Right ventricle myocardium superior (tissue), 1 donor: Measurements from ENCODE around the gene MRPS22. TPM values are rescaled to one million over a fixed set of nuclear protein-coding genes. Genes with fewer than 3 reads are reported as not detected.

ENCODE experiments used
- ATAC-seq: fragments of 200-7000 bp; cut with Tn5 transposase; one replicate; pipeline ENCODE4 v1.9.1; 2020; ENCODE audit warnings: mild to moderate bottlenecking; ENCODE audit not compliant: poor library complexity
- DNase-seq: peaks from one replicate; pipeline ENCODE4 v3.0.0-alpha.2; 2020
- intact Hi-C: fragments of 100-400 bp; cut with DNase I; formaldehyde crosslinking; loops from one replicate; pipeline ENCODE4 v1.11.2; 2022
- long read RNA-seq: library from polyadenylated mRNA; unstranded; transcript quantifications from one replicate; pipeline ENCODE4 v2.0.0, GENCODE V29; 2021
- total RNA-seq: library from RNA; stranded (reverse); fragmentation: NEBNext Ultra II Directional; extraction: Animal tissue kit (Norgen Biotek cat#: 25700); gene quantifications from one replicate; pipeline ENCODE4 v1.2.1, GENCODE V29; 2021
- donor health status: DM: no; HTN: yes; CAD: no; lungs with severe emphysema.

The MRPS22 gene
- 79.3 TPM for total RNA-seq
- long read RNA-seq, transcript MRPS22-202 (8 exons, 1,099 nt) = minor isoform, 15 of 123 reads
- long read RNA-seq, transcript MRPS22-201 (8 exons, 1,120 nt) = major isoform, 99 of 123 reads
- long read RNA-seq, partial matches to known transcripts = 2 of 123 reads
- long read RNA-seq, other reads (novel, unspliced or antisense) = 5 of 123 reads

DNA sequence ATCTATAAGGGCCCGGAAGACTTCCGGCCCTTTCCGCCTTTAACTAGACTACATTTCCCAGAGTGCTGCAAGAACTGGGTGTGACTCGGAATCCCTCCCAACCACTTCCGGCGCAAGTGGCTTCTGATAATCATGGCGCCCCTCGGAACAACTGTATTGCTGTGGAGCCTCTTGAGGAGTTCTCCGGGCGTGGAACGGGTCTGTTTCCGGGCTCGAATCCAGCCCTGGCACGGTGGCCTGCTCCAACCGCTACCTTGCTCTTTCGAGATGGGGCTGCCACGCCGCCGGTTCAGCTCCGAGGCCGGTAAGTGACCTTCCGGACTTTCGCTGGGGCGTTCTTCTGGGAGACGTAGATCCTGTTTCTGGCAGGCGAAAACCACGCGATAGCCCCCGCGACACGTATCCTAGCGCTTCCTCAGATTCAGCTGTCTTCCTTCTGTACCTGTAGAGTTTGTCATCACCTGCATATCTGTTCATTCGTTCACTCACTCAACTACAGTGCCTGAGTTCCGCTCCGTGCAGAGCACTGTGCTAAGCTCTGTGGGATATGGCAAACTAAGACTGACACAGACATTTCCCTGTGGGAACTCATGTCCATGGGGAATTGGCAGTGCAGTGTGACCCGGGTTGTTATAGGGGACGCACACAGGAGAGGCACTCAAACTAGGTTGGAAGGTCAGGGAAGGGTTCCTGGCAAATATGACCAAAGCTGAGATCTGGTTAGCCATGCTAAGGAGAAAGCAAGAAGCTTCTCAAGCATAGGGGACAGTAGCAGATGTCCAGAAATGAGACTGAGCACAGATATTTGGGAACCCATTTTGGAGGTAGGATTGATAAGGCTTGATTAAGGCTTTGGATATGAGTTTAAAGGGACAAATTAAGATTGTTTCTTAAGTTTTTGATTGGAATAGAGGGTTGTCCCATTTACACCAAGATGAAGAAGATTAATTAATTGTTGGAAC lies at the start of gene MRPS22:
Gene MRPS22 (plus strand): TSS at position 126 of the 962 bp plus-strand sequence. CDS start 7 bp downstream, at position 133.
- DNase-seq (peak; percentile 86), ATAC-seq (peak; percentile 98)
- intact Hi-C loops = no loop called here

DNA sequence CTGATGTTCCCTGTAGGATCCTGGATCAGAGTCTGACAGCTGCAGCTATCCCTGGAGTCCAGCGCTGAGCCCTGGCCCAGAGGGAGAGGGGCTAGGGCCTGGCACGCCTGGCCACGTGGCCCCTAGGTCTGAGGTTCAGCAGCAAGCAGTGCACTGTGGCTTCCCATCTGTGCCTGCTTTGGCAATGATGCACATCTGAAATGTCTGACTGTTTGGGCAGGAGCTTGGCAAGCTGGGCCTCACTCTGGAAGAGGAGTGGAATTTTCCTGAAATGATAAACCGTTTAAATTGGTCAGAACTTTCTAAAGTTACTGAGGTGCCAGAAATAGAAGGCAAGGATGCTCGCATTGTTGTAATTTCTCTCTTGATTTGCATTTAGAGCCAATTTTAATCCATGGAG lies 48.8 kb upstream of the MRPS22 start:
- no peak for ATAC-seq
- intact Hi-C loops = no loop called here
- DNase-seq = no peak

DNA sequence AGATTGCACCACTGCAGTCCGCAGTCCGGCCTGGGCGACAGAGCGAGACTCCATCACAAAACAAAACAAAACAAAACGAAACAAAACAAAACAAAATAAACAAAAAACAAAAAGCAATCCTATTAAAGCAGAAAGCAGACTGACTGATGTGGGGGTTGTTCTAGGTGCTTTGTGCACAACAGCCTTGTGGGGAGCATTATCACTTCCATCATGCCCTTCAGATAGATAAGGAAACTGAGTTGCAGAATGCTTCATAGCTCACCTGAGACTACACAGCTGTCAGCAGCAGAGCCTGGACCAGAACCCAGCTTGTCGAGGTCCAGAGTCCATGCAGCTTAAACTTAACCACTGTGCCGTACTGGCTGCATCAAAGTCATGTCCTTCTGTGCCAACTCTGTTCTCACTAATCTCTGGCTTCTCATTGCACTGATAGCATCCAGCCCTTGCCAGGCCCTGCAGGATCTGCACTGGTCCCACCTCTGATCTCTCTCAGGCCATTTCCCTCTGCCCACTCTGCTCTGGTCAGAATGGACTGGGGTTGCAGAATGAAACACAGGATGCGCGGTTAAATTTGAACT lies 47.6 kb upstream of the MRPS22 start:
- intact Hi-C loops = no loop called here
- DNase-seq (no peak), ATAC-seq (peak; percentile 85)

DNA sequence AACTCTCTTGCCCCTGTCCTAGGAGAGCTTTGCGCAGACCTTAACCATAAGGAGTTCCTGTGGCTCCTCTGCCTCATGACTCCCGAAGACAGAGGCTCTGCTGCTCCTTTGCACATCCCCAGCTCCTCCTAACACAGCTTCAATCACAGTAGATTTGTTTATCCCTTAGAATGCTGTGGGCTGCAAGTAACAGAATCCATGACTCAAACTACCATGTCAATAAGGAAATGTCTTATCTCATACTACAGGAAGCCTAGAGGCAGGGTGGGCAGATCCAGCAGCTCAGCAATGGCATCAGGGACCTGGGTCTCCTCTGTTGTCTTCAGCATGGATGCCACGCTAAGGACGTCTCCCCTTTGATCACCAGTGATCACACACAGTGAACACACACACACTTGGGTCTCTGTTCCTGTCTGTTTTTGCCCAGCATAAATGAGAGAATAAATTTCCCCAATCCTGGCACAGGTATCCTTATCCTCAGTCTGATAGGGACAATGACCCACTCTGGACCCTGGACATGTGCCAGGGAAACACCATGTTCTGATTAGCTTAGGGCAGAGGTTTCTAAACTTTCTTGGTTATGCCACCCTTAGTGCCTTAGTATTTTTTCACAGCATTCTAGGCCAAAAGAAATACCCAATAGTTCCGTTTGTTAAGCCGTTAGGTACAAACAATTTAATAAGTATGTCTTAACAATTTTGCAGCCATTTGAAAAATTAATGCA lies 46.1 kb upstream of the MRPS22 start:
- no peak for ATAC-seq
- no peak for DNase-seq
- intact Hi-C loops = no loop called here

DNA sequence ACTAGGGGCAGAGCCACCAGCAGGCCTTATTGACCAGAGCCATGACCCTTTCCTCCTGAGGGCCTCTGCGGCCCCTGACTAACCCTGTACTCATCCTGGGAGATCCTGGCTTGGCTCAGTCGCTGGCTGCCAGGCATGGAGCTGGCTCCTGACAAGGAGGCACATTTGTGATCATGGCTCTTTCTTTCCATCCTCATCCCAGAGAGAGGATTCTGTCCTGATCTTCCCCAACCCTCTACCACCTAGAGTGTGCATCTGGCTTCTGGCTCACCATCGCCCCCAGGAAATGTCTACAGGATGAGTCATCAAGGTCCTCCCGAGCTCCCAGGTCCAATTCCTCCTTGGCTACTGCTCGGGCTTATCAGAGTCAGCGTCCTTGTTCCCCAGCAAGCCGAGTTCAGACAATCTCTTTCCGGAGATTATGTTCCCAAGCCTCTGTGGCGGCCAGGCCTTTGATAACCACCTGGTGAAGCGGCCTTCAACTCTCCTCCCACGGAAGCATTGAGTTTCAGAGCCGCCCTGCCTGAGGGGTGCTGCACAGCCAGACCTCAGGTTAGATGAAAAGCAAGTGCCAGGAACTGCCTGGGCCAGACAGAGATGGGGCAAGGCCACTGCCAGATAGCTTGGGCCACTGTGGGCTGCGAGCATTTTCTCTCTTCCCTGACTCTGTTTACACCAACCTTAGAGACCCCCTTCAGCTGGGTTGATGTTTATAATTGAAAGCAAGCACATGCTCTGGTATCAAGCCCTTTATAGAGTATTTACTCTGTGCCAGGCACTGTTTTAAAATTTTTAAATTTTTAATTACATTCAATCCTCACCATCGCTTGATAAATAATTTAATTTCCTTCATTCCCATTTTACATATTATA lies 44.3 kb upstream of the MRPS22 start:
- intact Hi-C loops = no loop called here
- no peak for ATAC-seq

DNA sequence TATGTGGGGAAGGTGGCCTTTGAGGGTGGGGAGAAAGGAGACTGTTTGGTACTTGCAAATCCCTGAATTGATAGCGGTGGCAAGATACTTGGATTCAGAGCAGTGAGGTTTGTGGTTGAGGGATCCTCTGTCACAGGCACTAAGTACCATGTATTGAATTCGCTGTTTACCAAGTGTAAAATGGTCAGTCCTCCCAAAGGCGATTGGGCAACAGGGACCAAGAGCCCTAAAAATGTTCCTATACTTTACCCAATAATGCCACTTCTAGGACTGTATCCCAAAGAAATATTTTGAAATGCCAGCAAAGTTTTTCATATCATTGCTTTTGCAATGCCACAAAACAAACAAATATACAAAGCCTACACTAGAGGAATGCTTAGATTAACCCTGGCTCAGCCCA lies 43.4 kb upstream of the MRPS22 start:
- DNase-seq = no peak
- ATAC-seq = no peak
- intact Hi-C loops = no loop called here

More for the DNA sequence above, 44.3 kb upstream of the MRPS22 start:
- DNase-seq = no peak

DNA sequence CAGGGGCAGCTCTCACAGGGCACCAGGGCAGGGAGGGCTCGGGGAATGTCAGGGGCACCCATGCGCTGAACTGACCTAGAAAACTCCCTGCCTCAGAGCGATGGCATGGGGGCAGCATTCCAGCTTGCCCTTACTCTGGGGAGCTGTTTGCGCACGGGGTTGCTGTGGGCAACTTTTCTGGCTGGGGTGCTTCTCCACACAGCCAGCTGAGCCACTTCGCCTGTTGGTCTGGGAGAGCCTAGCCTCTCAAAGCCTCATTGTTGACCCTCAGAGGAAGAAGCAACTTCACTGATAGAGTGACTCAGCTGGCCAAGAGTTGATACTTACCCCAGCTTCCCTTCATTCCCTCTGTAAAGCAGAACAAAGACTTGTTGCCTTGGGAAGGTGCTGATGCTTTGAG lies 42.6 kb upstream of the MRPS22 start:
- DNase-seq (no peak), ATAC-seq (peak; percentile 6)
- intact Hi-C loops = no loop called here

DNA sequence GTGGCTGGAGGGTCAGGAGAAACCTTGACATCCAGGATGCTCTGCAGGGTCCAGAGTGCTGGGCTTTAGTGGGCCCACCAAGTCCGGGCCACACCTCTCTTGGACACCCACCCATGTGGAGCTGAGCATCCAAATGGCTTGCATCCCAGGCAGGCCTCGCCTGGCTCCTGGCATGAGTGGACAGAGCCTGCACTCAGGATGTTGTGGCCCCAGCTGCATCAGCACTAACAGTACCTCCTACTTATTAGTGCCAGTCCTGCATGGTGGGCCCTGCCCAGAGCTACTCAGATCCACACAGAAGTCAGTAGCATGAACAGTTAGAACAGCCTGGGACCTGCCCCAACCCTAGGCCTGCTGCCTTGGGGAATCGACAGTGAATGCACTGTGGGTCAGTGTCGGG lies 42.2 kb upstream of the MRPS22 start:
- intact Hi-C loops = no loop called here
- ATAC-seq = no peak
- DNase-seq = no peak

DNA sequence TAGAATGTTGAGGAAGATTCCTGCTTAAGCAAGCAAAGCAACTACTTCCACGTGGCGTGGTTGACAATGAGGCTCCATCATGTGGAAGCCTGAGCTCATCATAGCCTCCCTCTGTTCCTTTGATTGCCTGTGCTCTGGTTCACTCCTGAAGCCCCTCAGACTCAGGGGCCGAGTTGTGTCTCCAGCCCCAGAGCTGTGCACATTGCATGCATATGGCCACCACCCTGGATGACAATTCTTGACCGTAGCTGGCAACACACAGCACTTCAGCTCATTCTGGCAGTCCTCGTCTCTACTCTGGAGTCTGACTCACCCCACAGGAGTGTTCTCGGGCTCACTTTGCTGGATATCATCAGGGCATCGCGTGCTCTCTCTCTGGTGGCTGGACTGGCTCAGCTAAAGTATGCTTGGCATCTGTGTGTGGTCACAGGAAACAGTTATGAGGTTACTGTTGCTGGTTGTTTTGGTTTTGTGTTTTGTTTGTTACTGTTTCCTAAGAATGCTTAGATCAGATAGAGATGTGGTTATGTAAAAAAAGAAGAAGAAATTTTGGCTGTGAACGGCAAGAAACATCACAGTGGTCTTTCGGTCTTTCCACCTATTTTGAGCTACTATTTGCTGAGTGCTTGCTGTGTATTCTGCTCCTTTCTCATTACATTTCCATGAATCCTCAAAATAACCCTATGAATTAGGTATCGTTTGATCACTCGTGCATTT lies 41.6 kb upstream of the MRPS22 start:
- intact Hi-C loops = no loop called here
- peak; percentile 59 for DNase-seq
- ATAC-seq = peak; percentile 97

DNA sequence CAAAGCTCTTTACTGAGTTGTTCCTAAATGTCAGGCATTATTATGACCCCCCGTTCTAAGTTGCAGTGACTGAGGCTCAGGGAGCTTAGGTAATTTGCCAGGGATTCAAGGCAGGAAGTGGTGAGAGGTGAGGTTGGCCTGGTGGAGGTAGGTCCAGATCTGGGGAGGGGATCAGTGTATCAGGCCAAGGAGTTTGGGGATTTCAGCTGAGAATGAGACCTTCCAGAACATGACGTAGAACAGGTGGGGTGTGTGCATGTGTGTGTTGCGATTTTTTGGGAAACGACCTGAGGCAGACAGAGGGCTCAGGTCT lies 41.1 kb upstream of the MRPS22 start:
- no peak for DNase-seq
- ATAC-seq = no peak
- intact Hi-C loops = no loop called here

DNA sequence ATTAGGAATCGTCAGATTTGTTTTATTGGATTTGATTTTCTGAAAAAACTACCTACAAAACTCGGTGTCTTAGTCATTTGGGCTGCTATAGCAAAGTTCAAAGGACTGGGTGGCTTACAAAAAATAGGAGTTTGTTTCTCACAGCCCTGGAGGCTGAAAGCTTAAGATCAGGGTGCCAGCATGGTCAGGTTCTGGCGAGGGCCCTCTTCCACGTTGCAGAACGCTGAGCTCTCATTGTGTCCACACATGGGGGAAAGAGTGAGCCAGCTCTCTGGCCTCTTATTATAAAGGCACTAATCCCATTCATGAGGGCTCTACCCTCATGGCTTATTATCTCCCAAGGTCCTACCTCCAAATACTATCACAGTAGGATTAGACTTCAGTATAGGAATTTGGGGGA lies 40.6 kb upstream of the MRPS22 start:
- DNase-seq (no peak), ATAC-seq (no peak)
- intact Hi-C loops = no loop called here

DNA sequence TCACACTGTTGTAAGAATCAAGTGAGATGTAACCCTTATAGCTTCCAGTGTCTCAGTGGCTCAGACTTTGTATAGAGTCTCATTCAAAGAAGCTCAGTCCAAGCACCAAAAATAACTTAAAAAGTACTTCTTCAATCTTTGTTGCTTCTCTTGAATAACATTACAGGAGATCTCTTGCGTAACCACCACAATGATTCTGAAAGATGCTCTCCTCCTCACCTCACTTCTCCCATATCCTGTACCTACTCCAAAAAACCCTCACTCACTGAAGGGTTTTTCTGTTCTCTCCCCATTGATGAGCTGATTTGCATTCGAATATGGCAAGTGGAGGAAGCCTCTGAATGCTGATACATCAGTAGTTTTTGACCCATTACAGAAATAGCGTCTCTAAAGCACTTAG lies 39.4 kb upstream of the MRPS22 start:
- ATAC-seq = no peak
- DNase-seq = no peak
- intact Hi-C loops = no loop called here

DNA sequence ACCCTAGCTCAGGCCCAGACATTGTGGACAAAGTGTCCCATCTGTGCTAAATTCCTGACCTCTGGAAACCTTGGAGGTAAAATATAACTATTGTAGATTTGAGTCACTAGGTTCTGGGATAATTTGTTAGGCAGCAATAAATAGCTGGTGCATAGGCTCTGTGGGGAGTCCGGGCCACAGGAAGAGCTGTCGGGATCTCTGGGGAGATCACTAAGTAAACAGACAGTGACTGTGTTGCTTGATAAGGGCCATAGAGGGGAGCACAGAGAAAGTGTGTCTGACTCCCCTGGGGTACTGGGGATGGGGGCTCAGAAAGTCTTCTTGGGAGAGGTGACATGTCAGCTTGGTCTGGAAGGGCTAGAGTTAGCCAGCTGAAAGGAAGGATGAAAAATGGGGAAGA lies 37.7 kb upstream of the MRPS22 start:
- DNase-seq = no peak
- intact Hi-C loops = no loop called here
- ATAC-seq = no peak

DNA sequence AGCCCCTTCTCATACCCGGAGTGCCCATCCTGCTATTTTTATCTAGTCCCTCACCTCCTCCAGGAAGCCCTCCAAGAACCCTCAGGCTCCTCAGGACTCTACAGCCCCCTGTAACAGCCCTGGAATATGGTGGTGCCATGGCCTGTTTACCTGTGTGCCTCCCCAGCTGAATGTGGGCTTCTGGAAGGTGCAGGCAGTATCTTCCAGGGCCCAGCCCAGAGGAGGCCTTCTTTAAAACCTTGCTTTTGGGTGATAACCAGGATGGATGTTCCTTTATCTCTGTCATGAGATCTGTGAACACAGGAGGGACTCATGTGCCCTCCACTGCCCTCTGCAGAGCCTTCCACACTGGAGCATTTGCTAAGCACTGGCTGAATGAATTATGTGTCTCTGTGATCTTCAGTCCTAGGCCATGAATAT lies 36.7 kb upstream of the MRPS22 start:
- ATAC-seq (no peak), DNase-seq (no peak)
- intact Hi-C loops = no loop called here

DNA sequence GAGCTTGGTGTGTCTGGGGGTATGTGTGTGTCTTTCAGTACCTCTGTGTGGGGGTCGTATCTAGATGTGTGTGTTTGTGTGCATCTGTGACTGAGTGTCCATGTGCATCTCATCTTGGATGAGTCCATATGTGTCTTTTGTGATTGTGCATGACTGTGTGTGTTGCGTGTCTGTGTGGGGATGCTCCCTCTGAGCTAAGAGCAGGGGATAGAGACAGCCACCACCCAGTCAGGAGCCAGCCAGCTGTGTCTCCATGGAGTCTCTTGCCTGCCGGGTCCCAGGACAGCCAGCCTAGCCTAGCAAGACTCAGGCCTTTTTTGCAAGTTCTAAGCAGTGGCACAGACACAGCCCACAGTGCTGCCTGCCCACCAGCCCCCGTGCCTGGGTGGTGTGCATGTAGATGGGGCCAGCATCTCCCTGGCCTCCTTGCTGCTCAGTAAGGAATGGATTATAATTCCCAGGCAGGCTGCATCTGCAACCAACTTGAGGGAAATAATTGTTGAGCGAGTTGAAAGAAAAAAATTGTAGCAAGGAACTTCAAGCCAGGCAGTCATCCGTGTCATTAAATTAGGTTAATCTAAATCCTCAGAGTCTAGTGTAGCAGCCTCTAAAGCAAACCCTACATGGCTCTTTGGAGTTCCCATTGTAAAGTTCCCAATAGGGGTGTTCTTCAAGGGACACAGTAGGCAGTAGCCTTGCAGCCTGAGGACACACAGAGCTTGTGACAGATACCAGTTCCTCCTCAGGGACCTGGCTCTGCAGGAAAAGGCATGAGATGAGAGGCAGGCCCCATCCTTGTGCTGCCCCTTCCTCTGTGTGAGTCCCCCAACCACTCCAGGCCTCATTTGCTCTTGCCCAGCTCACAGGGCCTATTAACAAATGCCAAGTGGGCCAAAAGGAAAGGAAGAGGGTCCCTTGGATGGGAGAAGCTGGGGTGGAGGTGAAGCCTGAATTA lies 35.9 kb upstream of the MRPS22 start:
- ATAC-seq = no peak
- no peak for DNase-seq
- intact Hi-C loops = no loop called here

DNA sequence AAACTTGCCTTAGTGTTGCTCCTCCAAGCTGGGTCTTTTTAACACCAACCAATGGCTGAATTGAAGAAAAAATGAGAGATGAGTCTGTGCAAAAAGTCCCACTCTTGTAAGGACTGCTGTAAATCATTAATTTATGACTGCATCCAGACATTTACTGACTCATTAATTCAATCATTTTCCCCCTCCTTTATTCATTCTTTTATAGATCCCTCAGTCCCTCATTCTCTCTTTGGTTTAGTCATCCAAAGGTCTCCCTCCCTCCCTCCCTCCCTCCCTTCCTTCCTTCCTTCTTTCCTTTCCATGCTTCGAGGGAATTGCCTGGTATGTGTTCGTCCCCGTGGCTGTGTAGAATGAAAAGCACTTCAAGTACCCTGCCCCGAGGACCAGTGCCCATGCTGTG lies 35.3 kb upstream of the MRPS22 start:
- ATAC-seq (no peak), DNase-seq (no peak)
- intact Hi-C loops = no loop called here

DNA sequence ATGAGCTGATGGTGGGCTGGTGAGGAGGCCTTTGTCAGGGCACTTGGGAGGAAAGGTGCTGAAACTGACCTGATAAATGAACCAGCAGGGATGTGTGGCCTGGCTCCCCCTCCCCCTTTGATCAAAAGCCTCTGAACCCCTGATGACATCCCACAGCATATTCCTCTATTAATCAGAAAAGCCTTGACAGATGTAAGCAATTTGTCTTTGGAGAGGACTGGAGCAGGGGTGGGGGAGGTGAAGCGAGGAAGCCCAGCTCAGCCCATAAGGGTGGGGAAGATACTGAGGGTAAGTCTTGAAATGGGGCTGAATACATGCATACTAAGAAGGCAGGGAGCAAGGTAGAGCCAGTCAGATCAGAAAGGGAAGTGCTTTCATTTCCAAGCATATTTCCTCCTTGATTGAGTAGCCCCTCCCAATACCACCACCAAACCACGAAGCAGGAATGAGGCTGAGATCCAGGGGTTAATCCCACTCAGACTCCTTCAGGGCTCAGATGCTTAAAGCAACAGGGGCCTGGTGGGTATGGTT lies 34.7 kb upstream of the MRPS22 start:
- no peak for DNase-seq
- no peak for ATAC-seq
- intact Hi-C loops = no loop called here
